Right renal cortex interstitium (tissue), 3 donors: ENCODE measurements around the gene RASGRP2. TPM values are rescaled to one million over a fixed set of nuclear protein-coding genes. Genes with fewer than 3 reads are reported as not detected.
"Not testable (repeated sequence)": the region's sequence is repeated elsewhere in the genome, so short reads cannot be mapped to it uniquely, and the experiment has no call there.

Experiments
- DNase-seq, 3 donors: peaks; one replicate each; pipeline ENCODE4 v3.0.0-alpha.2; 2013; ENCODE audit warnings: low read depth in 3 of 3, low spot score in 2 of 3
- polyA plus RNA-seq, 3 donors: library from polyadenylated mRNA; unstranded; fragments of 120-200 nt; gene quantifications; one replicate each; pipeline ENCODE4 v1.2.1, GENCODE V29; 2013; ENCODE audit not compliant: insufficient read length in 3 of 3

The RASGRP2 gene
- polyA plus RNA-seq, 3 donors: 3.1 to 4.2 (median 3.8) TPM

- no peak for DNase-seq
Measured at GRCh38 chr11:64710418-64711137, 33.4 kb downstream of the RASGRP2 start.

GRCh38 chr11:64705501-64705900 is 38.4 kb downstream of the RASGRP2 start:
- no peak for DNase-seq

GRCh38 chr11:64703048-64703447 is 40.9 kb downstream of the RASGRP2 start:
- DNase-seq: no peak

GRCh38 chr11:64701956-64702355 is 42.0 kb downstream of the RASGRP2 start:
- DNase-seq: not testable (repeated sequence)

- DNase-seq: no peak
Measured at GRCh38 chr11:64698427-64698826, 45.5 kb downstream of the RASGRP2 start.

- DNase-seq: no peak
Measured at GRCh38 chr11:64697663-64698375, 46.1 kb downstream of the RASGRP2 start.

GRCh38 chr11:64696045-64696444 is 47.9 kb downstream of the RASGRP2 start:
- DNase-seq: no peak

GRCh38 chr11:64695548-64695947 is 48.4 kb downstream of the RASGRP2 start:
- no peak for DNase-seq

GRCh38 chr11:64694821-64695365 is 49.0 kb downstream of the RASGRP2 start:
- DNase-seq: peak in 2 of 3 donors; percentile 48 to 68

GRCh38 chr11:64694026-64694755 is 49.8 kb downstream of the RASGRP2 start:
- DNase-seq: no peak

- no peak for DNase-seq
Measured at GRCh38 chr11:64692764-64693331, 51.1 kb downstream of the RASGRP2 start.

GRCh38 chr11:64691543-64691942 is 52.4 kb downstream of the RASGRP2 start:
- no peak for DNase-seq

GRCh38 chr11:64690235-64690634 is 53.7 kb downstream of the RASGRP2 start:
- no peak for DNase-seq

GRCh38 chr11:64688534-64688982 is 55.4 kb downstream of the RASGRP2 start:
- DNase-seq: peak; percentile 85 to 94 (median 89)

GRCh38 chr11:64687643-64688533 is 56.1 kb downstream of the RASGRP2 start:
- DNase-seq: peak in 1 of 3 donors; percentile 16

- DNase-seq: no peak
Measured at GRCh38 chr11:64687204-64687603, 56.7 kb downstream of the RASGRP2 start.

- DNase-seq: no peak
Measured at GRCh38 chr11:64686466-64687170, 57.3 kb downstream of the RASGRP2 start.

- DNase-seq: no peak
Measured at GRCh38 chr11:64685536-64685935, 58.4 kb downstream of the RASGRP2 start.

GRCh38 chr11:64684357-64684756 is 59.6 kb downstream of the RASGRP2 start:
- no peak for DNase-seq
